Upper lobe of left lung (tissue), 4 donors: Measurements from ENCODE around the gene TBX4.

Experiments used
- CTCF ChIP-seq, 6 experiments: fragments of 450-650 bp in 4 of 6; fragments of 200-600 bp in 2 of 6; sonication (generic) in 2 of 6; IDR thresholded peaks; one replicate each; pipeline ENCODE4 v1.5.1; 2016 to 2019; ENCODE audit warnings: antibody characterized with exemption in 6 of 6
- POLR2A ChIP-seq, 4 donors: fragments of 450-650 bp; IDR thresholded peaks; one replicate each; pipeline ENCODE4 v1.5.1; 2016 to 2017; ENCODE audit warnings: antibody characterized with exemption in 4 of 4, mild to moderate bottlenecking in 2 of 4

GRCh38 chr17:61488878-61489718 lies 36.9 kb downstream of the TBX4 start:
- TF ChIP-seq CTCF (IDR thresholded peaks at IDR 0.05), result no peak
- TF ChIP-seq POLR2A (IDR thresholded peaks at IDR 0.05), result no peak
